ENCODE measurements around the gene DMRTC2. TPM values are rescaled to one million over a fixed set of nuclear protein-coding genes. Genes with fewer than 3 reads are reported as not detected.

Gene DMRTC2
- total and polyA plus RNA-seq, 2 of the 13 experiments (the other 11 are each of a cell fraction or from before 2014, with no cell fraction given): not detected

DNA sequence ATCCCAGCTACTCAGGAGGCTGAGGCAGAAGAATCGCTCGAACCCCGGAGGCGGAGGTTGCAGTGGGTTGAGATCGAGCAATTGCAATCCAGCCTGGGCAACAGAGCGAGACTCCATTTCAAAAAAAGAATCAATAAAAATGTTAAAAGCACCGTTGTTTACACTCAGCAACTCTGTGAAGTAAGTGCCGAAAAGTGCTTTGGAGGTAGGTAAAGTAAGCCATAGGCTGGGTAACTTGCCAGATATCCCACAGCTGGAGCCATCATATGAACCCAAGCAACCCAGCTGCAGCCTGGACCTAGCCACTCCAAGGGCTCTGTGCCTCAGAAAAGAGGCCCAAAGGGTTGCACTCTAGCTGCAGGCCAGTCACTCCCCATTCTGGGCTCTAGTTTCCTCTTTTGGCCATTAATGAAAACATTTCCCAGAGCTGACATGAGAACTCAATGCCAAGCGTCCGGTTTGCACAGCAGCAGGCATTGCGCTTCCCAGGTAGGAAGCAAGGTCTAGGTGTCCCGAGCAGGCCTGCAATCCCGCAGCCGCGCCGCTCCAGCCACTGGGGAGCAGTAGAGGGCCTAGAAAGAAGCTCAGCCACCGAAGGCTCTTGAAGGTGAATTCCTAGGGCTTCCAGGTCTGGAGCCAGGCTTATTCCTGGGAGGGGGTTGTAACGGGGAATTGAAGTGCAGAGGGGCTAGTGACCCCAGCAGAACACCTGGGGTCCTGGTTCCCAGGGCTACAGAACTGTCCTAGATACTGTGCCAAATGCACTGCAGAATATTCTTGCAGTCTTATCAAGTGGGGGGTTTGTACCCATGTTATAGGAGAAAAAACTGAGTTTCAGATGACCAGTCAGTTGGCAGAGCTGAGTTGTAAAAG, 28.2 kb downstream of the DMRTC2 start (continued):
- TF ChIP-seq, protein P1, sequence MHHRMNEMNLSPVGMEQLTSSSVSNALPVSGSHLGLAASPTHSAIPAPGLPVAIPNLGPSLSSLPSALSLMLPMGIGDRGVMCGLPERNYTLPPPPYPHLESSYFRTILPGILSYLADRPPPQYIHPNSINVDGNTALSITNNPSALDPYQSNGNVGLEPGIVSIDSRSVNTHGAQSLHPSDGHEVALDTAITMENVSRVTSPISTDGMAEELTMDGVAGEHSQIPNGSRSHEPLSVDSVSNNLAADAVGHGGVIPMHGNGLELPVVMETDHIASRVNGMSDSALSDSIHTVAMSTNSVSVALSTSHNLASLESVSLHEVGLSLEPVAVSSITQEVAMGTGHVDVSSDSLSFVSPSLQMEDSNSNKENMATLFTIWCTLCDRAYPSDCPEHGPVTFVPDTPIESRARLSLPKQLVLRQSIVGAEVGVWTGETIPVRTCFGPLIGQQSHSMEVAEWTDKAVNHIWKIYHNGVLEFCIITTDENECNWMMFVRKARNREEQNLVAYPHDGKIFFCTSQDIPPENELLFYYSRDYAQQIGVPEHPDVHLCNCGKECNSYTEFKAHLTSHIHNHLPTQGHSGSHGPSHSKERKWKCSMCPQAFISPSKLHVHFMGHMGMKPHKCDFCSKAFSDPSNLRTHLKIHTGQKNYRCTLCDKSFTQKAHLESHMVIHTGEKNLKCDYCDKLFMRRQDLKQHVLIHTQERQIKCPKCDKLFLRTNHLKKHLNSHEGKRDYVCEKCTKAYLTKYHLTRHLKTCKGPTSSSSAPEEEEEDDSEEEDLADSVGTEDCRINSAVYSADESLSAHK (CRISPR knock-in tag; IDR thresholded peaks at IDR 0.05; ENCODE audit: borderline replicate concordance): no peak
- TF ChIP-seq SMAD3 (CRISPR knock-in tag; IDR thresholded peaks at IDR 0.05) (0 out of 2 replicates have a peak, but pooled peaks have one; percentile 43), ZNF543 (CRISPR knock-in tag; IDR thresholded peaks at IDR 0.05) (no peak), RBFOX2 (IDR thresholded peaks at IDR 0.05; ENCODE audit: low read depth, low read length) (no peak), CBX5 (CRISPR knock-in tag; IDR thresholded peaks at IDR 0.05; ENCODE audit: borderline replicate concordance) (no peak), ZBTB49 (CRISPR knock-in tag; IDR thresholded peaks at IDR 0.05; ENCODE audit: borderline replicate concordance) (0 out of 2 replicates have a peak, but pooled peaks have one; percentile 8), ATF4 (CRISPR knock-in tag; IDR thresholded peaks at IDR 0.05) (0 out of 4 replicates have a peak, but pooled peaks of 1 of the 2 experiments have one; percentile 36), CHD2 (IDR thresholded peaks at IDR 0.05; ENCODE audit: low read depth, low read length) (no peak), SYNCRIP (IDR thresholded peaks at IDR 0.05; ENCODE audit: insufficient read depth, low read depth, low read length) (no peak), ATF2 (CRISPR knock-in tag; IDR thresholded peaks at IDR 0.05) (peak; percentile 53; the same call in 1 of the 2 replicates), SALL2 (CRISPR knock-in tag; IDR thresholded peaks at IDR 0.05) (0 out of 2 replicates have a peak, but pooled peaks have one; percentile 49), MIXL1 (CRISPR knock-in tag; IDR thresholded peaks at IDR 0.05) (peak; percentile 10; the same call in 1 of the 2 replicates)
- TF ChIP-seq, protein P2, sequence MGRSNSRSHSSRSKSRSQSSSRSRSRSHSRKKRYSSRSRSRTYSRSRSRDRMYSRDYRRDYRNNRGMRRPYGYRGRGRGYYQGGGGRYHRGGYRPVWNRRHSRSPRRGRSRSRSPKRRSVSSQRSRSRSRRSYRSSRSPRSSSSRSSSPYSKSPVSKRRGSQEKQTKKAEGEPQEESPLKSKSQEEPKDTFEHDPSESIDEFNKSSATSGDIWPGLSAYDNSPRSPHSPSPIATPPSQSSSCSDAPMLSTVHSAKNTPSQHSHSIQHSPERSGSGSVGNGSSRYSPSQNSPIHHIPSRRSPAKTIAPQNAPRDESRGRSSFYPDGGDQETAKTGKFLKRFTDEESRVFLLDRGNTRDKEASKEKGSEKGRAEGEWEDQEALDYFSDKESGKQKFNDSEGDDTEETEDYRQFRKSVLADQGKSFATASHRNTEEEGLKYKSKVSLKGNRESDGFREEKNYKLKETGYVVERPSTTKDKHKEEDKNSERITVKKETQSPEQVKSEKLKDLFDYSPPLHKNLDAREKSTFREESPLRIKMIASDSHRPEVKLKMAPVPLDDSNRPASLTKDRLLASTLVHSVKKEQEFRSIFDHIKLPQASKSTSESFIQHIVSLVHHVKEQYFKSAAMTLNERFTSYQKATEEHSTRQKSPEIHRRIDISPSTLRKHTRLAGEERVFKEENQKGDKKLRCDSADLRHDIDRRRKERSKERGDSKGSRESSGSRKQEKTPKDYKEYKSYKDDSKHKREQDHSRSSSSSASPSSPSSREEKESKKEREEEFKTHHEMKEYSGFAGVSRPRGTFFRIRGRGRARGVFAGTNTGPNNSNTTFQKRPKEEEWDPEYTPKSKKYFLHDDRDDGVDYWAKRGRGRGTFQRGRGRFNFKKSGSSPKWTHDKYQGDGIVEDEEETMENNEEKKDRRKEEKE (IDR thresholded peaks at IDR 0.05): no peak
- TF ChIP-seq, protein P3, sequence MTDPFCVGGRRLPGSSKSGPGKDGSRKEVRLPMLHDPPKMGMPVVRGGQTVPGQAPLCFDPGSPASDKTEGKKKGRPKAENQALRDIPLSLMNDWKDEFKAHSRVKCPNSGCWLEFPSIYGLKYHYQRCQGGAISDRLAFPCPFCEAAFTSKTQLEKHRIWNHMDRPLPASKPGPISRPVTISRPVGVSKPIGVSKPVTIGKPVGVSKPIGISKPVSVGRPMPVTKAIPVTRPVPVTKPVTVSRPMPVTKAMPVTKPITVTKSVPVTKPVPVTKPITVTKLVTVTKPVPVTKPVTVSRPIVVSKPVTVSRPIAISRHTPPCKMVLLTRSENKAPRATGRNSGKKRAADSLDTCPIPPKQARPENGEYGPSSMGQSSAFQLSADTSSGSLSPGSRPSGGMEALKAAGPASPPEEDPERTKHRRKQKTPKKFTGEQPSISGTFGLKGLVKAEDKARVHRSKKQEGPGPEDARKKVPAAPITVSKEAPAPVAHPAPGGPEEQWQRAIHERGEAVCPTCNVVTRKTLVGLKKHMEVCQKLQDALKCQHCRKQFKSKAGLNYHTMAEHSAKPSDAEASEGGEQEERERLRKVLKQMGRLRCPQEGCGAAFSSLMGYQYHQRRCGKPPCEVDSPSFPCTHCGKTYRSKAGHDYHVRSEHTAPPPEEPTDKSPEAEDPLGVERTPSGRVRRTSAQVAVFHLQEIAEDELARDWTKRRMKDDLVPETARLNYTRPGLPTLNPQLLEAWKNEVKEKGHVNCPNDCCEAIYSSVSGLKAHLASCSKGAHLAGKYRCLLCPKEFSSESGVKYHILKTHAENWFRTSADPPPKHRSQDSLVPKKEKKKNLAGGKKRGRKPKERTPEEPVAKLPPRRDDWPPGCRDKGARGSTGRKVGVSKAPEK (CRISPR knock-in tag; IDR thresholded peaks at IDR 0.05; ENCODE audit: borderline replicate concordance): no peak
